ENCODE data around the gene RAPGEF3. TPM values are rescaled to one million over a fixed set of nuclear protein-coding genes. Genes with fewer than 3 reads are reported as not detected.

Gene RAPGEF3
- total RNA-seq, 2 experiments from 2014 or later, result 1.5 to 1.6 TPM

DNA sequence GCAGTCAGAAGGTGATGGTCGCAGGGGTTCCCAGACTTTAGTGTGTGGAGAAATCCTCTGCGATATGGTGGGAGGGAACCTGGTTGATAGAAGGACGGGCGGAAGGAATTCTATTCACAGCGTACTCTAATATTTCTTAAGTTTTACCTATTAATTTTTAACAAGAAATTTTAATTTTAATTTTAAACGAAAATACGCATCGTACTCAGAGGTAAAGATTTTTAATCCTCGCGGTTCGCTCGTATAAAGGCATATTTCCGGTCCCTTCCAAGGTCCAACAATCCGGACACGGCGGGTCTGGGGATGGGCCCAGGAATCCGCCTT, 14.0 kb upstream of the RAPGEF3 start:
- H3K27ac Mint-ChIP-seq, result peak overlapping the region; percentile 13
- H3K36me3 Mint-ChIP-seq (ENCODE audit: low read depth), result no peaks in the 10 kb centered on the region
- H3K4me1 Mint-ChIP-seq (ENCODE audit: low read depth), result peaks cover 28% of the 10 kb centered on the region
- H3K27me3 Mint-ChIP-seq (ENCODE audit: low read depth), result no peaks in the 10 kb centered on the region
- no peak for DNase-seq
- CTCF ChIA-PET, result interaction anchor here (0.9 to 20.0 kb wide), 15 partner anchors 9 to 740 kb away, joined by 3 to 728 read pairs (median 6); partner anchors contain the start of gene RAPGEF3
- H3K9me3 Mint-ChIP-seq, result no peaks in the 10 kb centered on the region
- intact Hi-C loops (cut with micrococcal nuclease), result loop anchor here (1.0 to 2.0 kb wide), 2 partner anchors 36 to 66 kb away; partner anchors contain the start of gene RPAP3
- H3K4me3 Mint-ChIP-seq, result peak overlapping the region; percentile 71

DNA sequence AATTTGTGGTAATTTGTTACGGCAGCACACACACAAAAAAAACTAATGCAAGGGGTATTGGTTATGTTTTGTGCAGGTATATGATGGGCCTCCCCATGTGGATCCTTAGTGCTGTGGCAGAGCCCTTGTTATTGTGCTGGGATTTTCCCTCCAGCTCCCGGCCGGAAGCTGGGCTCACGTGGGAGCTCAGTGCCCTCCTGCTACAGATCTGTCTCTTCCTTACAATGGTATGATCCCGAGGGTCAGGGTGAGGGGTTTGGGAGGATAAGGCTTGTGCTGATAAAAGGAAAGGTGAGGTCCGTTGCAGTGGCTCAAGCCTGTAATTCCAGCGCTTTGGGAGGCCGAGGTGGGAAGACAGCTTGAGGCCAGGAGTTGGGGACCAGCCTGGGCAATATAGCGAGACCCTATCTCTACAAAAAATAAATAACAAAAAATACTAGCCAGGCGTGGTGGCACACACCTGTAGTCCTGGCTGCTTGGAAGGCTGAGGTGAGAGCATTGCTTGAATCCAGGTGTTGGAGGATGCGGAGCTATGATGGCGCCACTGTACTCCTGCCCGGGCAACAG, 13.5 kb upstream of the RAPGEF3 start:
- CTCF ChIA-PET, result interaction anchor here (0.7 to 20.0 kb wide), 15 partner anchors 10 to 1066 kb away, joined by 3 to 728 read pairs (median 6); partner anchors contain the start of gene RAPGEF3
- Mint-ChIP-seq H3K4me1 (ENCODE audit: low read depth) (peaks cover 28% of the 10 kb centered on the region), H3K9me3 (no peaks in the 10 kb centered on the region), H3K27me3 (ENCODE audit: low read depth) (no peaks in the 10 kb centered on the region), H3K36me3 (ENCODE audit: low read depth) (no peaks in the 10 kb centered on the region), H3K27ac (peak overlapping the region; percentile 13), H3K4me3 (peak overlapping the region; percentile 71)
- no peak for DNase-seq
- intact Hi-C loops (cut with micrococcal nuclease), result loop anchor here (2.0 kb wide), 1 partner anchor 65 kb away; the partner anchor contains the start of gene RPAP3

DNA sequence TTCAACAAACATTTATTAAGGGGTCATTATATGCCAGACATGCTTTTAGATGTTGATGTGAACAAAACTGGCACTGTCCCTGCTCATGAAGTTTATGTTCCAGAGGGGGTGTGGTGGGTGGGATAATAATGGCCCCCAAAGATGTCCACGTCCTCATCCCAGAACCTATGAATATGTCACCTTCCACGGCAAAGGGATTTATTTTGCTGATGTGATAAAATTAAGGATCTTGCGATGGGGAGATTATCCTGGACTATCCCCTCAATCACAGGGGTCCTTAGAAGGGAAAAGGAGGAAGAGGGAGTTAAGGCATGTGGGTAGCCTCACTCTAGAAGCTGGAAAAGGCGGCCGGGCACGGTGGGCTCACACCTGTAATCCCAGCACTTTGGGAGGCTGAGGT, 12.6 kb upstream of the RAPGEF3 start:
- no peak overlapping the region for H3K4me3 Mint-ChIP-seq
- intact Hi-C loops (cut with micrococcal nuclease), result no loop called here

DNA sequence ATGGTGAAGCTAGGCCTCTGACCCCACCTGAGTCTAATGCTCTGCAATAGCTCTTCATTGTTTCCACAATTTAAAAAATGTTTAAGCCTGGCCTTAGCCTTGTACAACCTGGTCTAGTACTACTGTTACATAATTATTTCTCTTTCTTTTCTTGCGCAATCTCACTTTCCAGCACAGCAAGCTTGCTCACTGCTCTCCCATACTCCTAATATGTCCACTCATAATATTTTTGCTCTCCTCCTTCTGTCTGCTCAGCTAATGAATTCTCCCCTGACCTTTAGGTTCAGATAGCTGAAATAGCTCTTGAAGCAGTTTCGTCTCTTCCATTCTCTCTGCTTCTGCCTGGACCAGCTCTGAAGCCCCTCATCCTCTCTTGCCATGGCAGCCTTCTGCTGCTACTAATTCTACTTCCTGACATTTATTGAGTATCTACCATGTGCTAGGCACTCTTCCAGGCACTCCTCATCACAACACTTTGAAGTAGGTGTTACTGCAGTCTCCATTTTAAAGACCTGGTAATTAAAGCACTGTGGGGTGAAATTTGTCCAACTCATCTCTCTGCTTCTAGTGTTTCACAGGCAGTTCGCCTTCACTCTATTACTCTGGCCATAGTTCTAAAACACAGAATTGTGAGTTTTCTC, 11.5 kb upstream of the RAPGEF3 start:
- Mint-ChIP-seq H3K27me3 (ENCODE audit: low read depth) (no peaks in the 10 kb centered on the region), H3K27ac (no peak overlapping the region), H3K4me3 (no peak overlapping the region), H3K4me1 (ENCODE audit: low read depth) (peaks cover 15% of the 10 kb centered on the region), H3K36me3 (ENCODE audit: low read depth) (no peaks in the 10 kb centered on the region), H3K9me3 (no peaks in the 10 kb centered on the region)
- DNase-seq, result no peak
- CTCF ChIA-PET, result interaction anchor here (0.7 to 20.0 kb wide), 12 partner anchors 8 to 565 kb away, joined by 3 to 728 read pairs (median 6); partner anchors contain the start of gene RAPGEF3
- intact Hi-C loops (cut with micrococcal nuclease), result no loop called here

More for the DNA sequence above, 12.6 kb upstream of the RAPGEF3 start:
- CTCF ChIA-PET, result interaction anchor here (0.7 to 20.0 kb wide), 9 partner anchors 7 to 566 kb away, joined by 3 to 728 read pairs (median 15); partner anchors contain the start of gene RAPGEF3
- no peaks in the 10 kb centered on the region for H3K27me3 Mint-ChIP-seq (ENCODE audit: low read depth)
- H3K36me3 Mint-ChIP-seq (ENCODE audit: low read depth), result no peaks in the 10 kb centered on the region
- no peaks in the 10 kb centered on the region for H3K9me3 Mint-ChIP-seq
- H3K27ac Mint-ChIP-seq, result no peak overlapping the region
- DNase-seq, result no peak
- H3K4me1 Mint-ChIP-seq (ENCODE audit: low read depth), result peaks cover 21% of the 10 kb centered on the region

DNA sequence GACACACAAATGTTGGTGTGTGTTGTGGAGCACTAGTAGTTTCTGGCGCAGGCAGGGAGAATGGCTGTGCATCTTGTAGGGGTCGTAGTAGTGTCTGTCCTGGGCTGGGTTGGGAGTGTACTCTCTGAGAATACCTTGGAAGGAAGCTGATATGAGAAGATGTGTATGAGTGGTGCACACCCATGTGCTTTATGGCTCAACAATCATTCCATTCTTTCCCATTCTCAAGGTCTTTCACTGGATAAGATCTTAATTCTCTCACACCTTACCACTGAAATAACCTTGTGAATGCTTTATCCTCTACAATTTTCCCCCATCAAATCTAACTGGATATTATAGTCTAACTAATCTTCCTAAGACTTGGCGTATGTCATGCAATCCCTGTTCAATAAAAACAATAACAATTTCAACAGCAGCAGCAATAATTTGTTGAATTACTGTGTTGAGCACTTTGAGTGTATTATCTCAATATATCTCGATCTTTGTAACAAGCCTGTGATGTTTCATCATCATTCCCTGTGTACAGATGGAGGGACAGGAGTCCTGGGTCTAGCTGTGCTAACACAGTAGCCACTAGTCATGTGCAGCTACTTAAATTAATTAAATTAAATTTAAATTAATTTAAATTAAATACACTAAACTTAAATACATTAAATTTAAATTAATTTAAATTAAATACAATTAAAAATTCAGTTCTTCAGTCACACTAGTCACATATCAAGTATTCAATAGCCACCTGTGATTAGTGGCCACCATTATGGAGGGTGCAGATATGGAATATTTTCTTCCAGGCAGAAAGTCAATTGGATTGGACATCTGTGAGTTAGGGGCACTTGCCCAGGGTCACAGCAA, 10.8 kb upstream of the RAPGEF3 start:
- CTCF ChIA-PET, result interaction anchor here (0.8 to 20.0 kb wide), 13 partner anchors 9 to 737 kb away, joined by 3 to 728 read pairs (median 6); partner anchors contain the start of gene RAPGEF3
- intact Hi-C loops (cut with micrococcal nuclease), result no loop called here
- H3K27me3 Mint-ChIP-seq (ENCODE audit: low read depth), result no peaks in the 10 kb centered on the region
- no peak for DNase-seq
- no peak overlapping the region for H3K4me3 Mint-ChIP-seq
- H3K27ac Mint-ChIP-seq, result no peak overlapping the region
- H3K9me3 Mint-ChIP-seq, result no peaks in the 10 kb centered on the region
- peaks cover 10% of the 10 kb centered on the region for H3K4me1 Mint-ChIP-seq (ENCODE audit: low read depth)
- H3K36me3 Mint-ChIP-seq (ENCODE audit: low read depth), result no peaks in the 10 kb centered on the region

DNA sequence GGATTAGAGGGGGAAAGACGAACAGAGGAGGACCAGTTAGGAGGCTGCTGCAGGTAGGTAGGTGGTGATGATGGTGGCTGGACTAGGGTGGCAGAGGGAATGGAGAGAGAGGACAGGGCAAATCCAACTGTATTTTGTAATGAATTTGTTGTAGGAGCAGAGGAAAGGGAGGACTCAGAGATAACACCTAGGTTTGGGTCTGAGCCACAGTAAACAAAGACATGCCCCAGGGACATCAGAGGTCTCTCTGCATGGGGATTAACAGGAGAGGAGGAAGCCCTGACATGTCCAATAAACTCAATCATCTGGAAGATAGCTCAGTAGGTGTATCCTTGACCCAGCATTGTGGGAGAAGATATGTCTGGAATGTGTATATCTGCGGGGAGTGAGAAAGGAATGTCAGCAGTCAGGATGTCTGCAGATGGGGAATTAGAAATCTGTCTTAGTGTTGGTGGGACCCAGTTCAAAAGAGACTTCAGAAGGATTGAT, 9.7 kb upstream of the RAPGEF3 start:
- no peaks in the 10 kb centered on the region for H3K27me3 Mint-ChIP-seq (ENCODE audit: low read depth)
- H3K9me3 Mint-ChIP-seq, result no peaks in the 10 kb centered on the region
- no peaks in the 10 kb centered on the region for H3K36me3 Mint-ChIP-seq (ENCODE audit: low read depth)
- H3K27ac Mint-ChIP-seq, result no peak overlapping the region
- CTCF ChIA-PET, result interaction anchor here (0.6 to 20.0 kb wide), 13 partner anchors 10 to 167 kb away, joined by 3 to 728 read pairs (median 11); partner anchors contain the start of genes ENDOU, RAPGEF3 and RPAP3
- peaks cover 4% of the 10 kb centered on the region for H3K4me1 Mint-ChIP-seq (ENCODE audit: low read depth)
- DNase-seq, result no peak
- no peak overlapping the region for H3K4me3 Mint-ChIP-seq
- intact Hi-C loops (cut with micrococcal nuclease), result no loop called here

DNA sequence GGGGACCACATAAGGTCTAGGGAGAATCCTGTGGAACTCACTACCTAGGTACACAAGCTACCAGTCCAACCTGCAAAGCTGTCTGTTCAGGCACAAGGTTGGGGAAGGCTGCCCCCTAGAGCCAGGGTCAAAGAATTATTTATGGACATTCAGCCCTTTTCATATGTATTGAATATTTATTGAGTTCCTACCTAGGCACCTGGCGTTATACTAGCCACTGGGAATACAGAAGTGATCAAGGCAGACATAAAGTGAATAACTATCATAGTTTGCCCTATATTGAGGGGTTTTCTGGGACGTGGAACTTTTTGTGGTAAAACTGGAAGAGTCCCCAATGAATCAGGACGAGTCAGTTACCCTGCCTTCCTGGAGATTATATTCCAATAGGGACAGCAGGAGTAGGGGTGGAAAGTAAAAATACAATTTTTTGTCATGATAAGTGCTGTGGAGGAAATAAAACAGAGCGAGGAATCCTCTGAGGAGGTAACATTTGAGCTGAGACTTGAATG, 8.6 kb upstream of the RAPGEF3 start:
- Mint-ChIP-seq H3K4me3 (no peak overlapping the region), H3K27me3 (ENCODE audit: low read depth) (no peaks in the 10 kb centered on the region), H3K27ac (no peak overlapping the region), H3K9me3 (no peaks in the 10 kb centered on the region), H3K36me3 (ENCODE audit: low read depth) (no peaks in the 10 kb centered on the region), H3K4me1 (ENCODE audit: low read depth) (no peaks in the 10 kb centered on the region)
- intact Hi-C loops (cut with micrococcal nuclease), result loop anchor here (1.0 to 2.0 kb wide), 4 partner anchors 25 to 734 kb away; no protein-coding TSS in a partner anchor
- CTCF ChIA-PET, result interaction anchor here (0.6 to 20.0 kb wide), 25 partner anchors 10 to 804 kb away, joined by 3 to 728 read pairs (median 6); partner anchors contain the start of genes ENDOU, HDAC7, RAPGEF3 and RPAP3
- peak; percentile 89 for DNase-seq

DNA sequence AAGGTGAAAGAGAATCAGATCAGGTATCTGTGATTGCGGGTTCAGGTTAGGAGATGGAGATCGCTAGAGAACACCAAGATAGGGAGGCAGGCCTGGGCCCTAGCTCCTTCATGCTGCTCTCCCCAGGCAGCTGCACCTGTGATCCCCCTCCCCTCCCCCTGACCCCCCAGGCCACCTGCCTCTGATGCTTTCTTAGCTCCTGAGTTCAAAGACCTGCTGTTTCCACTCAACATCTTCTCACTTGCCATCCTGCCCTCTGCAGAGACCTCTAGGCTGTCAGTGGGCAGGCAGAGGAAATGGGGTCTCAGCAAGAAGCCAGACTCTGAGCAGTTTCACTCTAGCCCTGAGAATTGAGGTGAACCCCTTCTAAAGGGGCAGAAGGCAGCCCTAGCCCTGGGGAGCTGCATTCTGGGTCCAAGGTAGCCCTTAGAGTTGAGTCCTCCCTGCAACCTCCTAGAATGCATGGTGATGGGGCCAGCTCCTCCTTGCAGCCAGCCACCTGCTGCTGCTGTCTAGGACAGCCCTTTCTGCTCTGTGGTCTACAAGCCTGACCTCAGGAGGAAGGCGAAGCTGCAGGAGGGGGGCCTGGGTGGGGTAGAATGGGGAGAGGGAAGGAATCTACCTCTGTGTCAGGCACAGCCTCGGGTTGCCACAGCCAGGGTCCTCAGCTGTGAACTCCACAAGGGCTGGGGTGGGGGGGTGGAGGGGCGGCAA, 8.0 kb upstream of the RAPGEF3 start:
- CTCF ChIA-PET, result interaction anchor here (0.6 to 20.0 kb wide), 24 partner anchors 9 to 734 kb away, joined by 3 to 728 read pairs (median 6); partner anchors contain the start of genes ENDOU, HDAC7, RAPGEF3 and RPAP3
- Mint-ChIP-seq H3K4me1 (ENCODE audit: low read depth) (no peaks in the 10 kb centered on the region), H3K27ac (no peak overlapping the region), H3K36me3 (ENCODE audit: low read depth) (no peaks in the 10 kb centered on the region), H3K9me3 (no peaks in the 10 kb centered on the region), H3K4me3 (no peak overlapping the region), H3K27me3 (ENCODE audit: low read depth) (no peaks in the 10 kb centered on the region)
- no peak for DNase-seq
- intact Hi-C loops (cut with micrococcal nuclease), result loop anchor here (1.0 to 2.0 kb wide), 4 partner anchors 24 to 734 kb away; no protein-coding TSS in a partner anchor

DNA sequence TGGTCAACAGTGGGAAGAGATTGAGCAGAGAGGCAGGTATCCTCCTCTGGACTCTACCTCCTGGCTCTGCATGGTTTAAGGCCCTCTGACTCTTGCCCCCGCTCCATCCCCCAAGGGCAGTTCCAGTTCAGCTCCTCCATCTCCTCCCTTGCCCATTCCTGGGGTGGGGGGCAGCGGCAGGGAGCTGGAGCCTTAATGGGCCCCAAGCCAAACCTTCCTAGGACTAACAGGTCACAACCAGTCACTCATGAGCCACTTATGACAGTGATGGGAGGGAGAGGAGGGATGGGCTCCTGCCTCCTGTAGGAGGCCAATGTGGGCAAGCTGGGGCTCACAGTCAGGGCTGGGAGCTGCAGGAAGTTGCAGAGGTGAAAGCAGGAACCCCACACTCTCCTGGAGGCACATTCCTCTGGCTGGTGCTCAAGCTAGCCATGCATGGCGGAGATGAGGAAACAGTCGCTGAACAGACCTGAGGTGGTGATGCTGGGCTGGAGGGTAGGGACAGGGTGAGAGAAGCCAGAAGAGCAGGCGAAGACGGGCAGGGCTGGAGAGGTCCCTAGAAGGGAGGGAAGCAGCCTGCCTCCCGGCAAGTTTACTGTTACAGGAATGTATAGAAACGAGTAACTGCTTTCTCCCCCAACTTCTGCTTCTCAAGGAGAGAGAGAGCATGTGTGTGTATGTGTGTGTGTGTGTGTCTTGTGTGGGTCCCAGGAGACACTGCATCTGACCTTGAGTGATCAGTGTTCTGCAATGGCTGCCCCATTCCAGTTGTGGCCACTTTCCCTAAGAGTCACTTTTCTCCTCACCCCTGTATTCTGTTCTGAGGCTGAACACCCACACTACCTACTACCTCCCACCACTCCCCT, 5.0 kb upstream of the RAPGEF3 start:
- Mint-ChIP-seq H3K4me3 (no peak overlapping the region), H3K4me1 (ENCODE audit: low read depth) (no peaks in the 10 kb centered on the region), H3K36me3 (ENCODE audit: low read depth) (no peaks in the 10 kb centered on the region), H3K27ac (no peak overlapping the region), H3K27me3 (ENCODE audit: low read depth) (no peaks in the 10 kb centered on the region), H3K9me3 (no peaks in the 10 kb centered on the region)
- no peak for DNase-seq
- intact Hi-C loops (cut with micrococcal nuclease), result no loop called here
- CTCF ChIA-PET, result interaction anchor here (1.1 to 11.6 kb wide), 4 partner anchors 13 to 184 kb away, joined by 3 to 287 read pairs (median 10); no protein-coding TSS in a partner anchor

DNA sequence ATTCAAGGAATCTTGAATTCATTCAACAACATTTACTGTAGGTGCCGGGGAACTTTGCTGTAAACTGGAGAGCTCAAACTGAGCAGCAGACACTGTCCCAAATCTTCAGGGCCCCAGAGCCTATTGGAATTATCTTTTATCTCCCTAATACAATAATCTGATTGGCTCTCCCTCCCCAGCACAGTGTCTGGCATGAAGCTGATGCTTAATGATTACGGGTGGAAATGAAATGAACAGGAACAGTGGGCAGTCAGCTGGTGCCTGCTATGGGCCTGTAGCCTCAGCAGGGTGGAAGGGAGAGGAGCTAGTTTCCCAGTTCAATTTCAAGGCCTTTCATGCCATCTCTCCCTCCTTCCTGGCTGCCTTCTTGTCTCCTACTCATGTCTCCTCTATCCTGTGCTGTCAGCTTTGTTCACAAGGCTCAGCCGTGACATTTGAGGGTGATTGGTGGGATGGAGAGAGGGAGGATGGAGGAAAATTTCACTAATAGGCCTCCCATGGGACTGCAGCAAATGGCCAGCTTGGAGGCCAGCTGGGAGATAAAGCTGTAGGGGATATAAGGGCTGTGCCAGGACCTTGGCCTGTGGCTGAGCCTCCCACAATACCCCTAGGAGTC, 4.3 kb upstream of the RAPGEF3 start:
- no peaks in the 10 kb centered on the region for H3K36me3 Mint-ChIP-seq (ENCODE audit: low read depth)
- no peak overlapping the region for H3K27ac Mint-ChIP-seq
- H3K27me3 Mint-ChIP-seq (ENCODE audit: low read depth), result no peaks in the 10 kb centered on the region
- intact Hi-C loops (cut with micrococcal nuclease), result no loop called here
- DNase-seq, result no peak
- peaks cover 5% of the 10 kb centered on the region for H3K4me1 Mint-ChIP-seq (ENCODE audit: low read depth)
- H3K4me3 Mint-ChIP-seq, result no peak overlapping the region
- CTCF ChIA-PET, result interaction anchor here (1.1 to 11.6 kb wide), 4 partner anchors 14 to 184 kb away, joined by 3 to 287 read pairs (median 10); no protein-coding TSS in a partner anchor
- H3K9me3 Mint-ChIP-seq, result no peaks in the 10 kb centered on the region
